GM19372 (cell line): Measurements from ENCODE around the gene APBB1IP.
"Not testable (repeated sequence)": the region's sequence is repeated elsewhere in the genome, so short reads cannot be mapped to it uniquely, and the experiment has no call there.

Experiments used
- ATAC-seq: cut with Tn5 transposase; IDR thresholded peaks from one replicate; pipeline ENCODE4 v1.9.1; 2021; ENCODE audit warnings: mild to moderate bottlenecking, low read depth, moderate library complexity; ENCODE audit not compliant: unreplicated experiment

Gene APBB1IP

DNA sequence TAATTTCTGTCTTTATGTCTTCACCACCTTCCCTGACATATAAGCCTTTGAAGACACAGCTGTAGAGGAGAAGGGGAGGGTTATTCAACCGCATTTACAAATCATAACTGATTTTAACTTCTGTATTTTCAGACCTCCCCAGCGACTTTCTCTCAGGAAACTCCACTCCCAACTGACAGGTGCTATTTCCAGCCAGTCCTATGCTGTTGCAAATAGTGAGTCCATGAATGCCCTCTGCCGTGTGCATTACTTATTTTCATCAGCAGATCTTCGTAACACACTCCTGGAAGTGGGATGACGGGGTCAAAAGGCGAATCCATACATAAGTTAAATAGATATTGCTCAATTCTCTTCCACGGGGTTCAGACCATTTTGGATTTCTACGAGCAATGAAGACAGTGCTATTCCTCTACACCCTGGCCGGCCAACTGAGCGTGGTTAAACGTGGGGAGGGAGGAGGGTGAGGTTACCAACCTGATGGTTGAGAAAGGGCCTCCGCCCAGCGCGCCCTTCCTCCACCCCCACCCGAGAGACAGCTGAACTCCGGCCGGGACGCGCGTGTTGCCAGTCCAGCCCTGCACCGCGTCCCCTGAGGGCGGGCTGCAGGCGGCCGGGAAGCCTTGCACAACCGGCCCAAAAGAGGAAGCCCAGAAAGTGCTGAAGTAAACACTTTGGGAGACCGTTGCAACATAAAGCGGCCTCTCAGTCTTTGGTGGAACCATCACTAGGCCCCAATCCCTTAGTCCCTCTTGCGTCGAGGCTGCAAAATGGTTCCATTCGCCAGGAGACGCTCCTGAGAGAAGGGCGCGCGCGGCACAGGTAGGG lies at the start of gene APBB1IP:
TSS of gene APBB1IP (plus strand) at position 705 of the 825 bp plus-strand sequence. CDS start 53,986 bp downstream, outside the sequence.
- peak; percentile 54 for ATAC-seq

- no peak for ATAC-seq
Observed at GRCh38 chr10:26389533-26389932, 48.6 kb upstream of the APBB1IP start.

DNA sequence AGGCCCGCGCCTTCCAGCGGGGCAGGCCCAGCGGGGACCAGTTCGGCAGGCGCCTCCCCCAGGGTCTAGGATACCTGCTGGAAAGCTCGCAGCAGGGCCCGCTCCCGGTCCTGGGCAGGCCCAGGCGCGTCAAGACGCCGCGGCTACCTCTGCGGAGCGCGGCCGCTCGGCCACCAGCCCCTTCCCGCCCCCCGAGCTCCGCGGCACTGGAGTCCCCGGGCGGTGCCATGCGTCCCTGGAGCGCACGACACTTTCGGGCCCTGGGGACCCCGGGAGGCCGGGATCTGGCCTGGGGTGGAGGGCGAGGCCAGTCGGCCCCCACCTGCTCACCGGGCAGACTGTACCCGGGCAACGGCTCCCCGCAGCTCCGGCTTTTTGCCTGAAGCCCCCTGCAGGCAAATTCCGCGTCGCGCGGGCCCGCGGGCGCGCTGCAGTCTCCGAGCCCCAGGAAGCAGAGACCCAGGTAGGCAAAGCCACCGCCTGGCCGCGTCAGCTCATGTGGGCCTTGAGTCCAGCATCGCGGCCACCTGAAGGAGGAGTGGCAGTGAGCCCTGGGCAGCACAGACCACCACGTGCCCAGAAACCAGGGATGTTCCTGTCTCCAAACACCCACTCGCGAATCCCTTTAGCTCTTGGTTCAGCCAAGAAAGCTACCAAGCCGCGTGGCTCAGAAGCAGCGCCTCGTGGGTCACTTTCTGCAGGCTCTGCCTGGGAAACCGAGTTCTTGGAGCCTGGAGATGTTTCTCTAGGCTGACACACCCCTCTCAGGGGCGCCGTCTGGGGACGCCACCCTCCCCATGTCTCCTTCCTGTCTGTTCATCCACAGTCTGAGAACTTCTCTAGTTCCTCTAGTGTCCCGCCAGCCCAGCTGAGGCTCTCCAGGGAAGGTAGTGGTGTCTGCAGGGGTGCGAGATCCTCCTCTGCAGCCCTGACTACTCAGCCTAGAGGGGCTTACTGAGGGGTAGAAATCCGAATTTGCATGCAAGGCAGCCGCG lies 46.1 kb upstream of the APBB1IP start:
- ATAC-seq = no peak

GRCh38 chr10:26398353-26398752 lies 39.8 kb upstream of the APBB1IP start:
- not testable (repeated sequence) for ATAC-seq

DNA sequence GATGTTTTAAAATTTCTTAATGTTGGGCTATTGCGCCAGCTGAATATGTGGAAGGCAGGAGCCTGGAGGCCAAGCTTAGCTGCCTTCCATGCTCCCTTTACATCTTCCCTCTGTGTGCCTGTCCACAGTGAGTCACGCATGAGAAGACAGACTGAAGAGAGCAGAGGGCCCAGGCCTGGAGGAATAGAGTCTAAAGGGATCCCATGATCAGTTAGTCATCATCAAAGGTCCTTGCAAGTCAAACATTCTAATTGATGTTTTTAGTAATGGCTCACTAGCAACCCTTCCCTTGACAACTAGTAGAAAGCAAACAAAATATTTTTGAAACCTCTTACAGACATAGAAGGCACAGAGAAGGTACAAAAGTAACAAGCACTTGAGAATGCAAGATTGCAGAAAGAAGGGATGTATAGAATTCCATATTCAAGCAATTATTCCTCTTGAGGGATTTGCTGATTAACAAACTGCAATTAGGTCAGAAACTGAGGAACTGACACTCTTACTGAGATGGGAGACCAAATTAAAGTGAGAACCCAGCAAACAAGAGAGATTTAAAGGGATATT lies 30.7 kb upstream of the APBB1IP start:
- ATAC-seq = no peak

- ATAC-seq = no peak
Observed at GRCh38 chr10:26408858-26409494, 29.2 kb upstream of the APBB1IP start.

DNA sequence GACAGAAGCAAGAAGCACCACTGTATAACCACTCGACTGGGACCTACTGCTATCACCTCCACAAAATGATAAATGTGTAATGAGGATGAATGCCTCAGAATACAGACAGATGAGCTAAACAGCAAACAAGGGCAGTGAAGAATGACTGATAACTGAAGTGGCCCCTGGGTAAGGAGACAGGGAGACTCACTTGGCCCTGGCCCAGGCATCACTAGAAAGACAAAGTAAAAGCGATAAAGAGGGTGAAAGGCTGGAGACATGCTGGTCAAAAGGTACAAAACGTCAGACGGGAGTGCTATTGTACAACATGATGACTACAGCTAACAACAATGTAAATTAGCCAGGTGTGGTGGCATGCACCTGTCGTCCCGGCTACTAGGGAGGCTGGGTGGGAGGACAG lies 27.8 kb upstream of the APBB1IP start:
- no peak for ATAC-seq

DNA sequence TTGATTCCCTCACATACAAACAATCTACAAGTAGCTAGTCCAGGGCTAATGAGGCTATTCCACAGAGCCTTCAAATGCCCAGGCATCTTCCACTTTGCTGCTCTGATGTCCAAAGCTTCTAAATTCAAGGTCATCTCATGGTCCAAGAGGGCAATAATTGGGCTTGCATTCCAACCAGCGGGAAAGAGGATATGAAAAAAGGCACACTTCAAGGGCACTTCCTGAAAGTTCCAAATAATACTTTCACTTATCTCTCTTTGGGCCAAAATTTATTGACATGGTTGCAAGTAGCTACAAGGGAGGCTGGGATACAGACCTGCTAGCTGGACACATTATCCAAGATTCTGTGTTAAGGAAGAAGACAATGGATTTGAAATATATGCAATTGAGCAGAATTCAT lies 25.2 kb upstream of the APBB1IP start:
- ATAC-seq = no peak

DNA sequence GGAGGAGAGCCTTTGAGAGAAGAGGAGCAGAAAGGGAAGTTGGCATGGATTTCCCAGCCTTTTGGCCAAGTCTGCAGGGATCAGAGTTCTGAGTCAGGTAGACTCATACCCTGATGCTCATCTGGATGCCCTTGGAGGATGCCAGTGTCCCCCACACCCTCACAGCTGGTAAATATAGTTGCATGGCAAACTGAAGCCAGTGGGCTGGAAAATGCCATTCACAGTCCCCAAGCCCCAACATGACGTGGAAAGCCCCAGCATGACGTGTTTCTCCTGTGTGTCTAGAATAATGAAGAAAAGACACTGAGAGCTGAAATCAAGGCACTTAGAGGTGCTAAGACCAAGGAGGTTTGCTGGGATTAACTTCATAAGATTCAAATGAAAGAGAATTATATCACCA lies 24.8 kb upstream of the APBB1IP start:
- ATAC-seq = no peak

DNA sequence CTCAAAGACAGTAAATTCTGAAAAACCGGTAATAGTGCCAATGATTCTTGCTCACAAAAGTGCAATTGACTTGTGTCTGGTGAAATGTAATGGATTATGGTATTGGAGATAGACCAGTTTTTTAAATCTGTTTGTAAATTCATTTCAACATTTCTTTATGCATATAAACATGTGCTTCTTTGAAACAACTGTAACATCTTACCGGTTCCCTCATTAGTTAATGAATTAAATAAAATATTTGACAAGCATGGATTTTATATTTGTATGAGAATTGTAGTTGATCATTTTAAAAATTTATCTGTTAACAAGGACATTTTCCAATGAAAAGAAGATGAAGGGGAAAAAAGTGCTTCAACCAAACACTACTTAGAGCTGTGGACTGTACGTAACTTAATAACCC lies 21.0 kb upstream of the APBB1IP start:
- no peak for ATAC-seq

- ATAC-seq = no peak
Observed at GRCh38 chr10:26422977-26423376, 15.2 kb upstream of the APBB1IP start.

GRCh38 chr10:26423722-26424121 lies 14.4 kb upstream of the APBB1IP start:
- ATAC-seq = no peak

DNA sequence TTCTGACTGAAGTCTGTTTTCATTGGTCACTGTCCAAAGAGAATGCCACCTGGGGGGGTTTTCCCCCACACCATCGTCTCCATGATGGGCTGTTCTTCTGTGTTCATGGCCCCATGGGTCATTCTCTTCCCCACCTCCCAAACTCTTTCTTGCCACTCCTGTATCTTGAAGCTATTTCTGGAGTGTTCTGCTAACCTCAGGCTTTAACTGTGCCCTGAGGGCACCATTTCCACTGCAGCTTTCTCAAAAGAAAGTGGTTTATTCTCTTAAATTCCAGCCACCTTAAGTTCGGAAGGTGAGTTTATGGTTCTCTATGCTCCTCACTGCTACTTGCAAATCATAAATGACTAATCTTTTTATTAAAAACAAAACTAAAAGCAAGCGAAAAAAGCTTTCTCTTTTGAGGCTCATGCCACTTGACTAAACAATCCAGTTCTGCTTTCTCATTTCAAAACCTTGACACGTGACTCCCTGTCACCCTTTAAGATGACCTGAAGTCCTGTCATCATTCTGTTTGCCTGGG lies 7.4 kb upstream of the APBB1IP start:
- peak; percentile 86 for ATAC-seq

DNA sequence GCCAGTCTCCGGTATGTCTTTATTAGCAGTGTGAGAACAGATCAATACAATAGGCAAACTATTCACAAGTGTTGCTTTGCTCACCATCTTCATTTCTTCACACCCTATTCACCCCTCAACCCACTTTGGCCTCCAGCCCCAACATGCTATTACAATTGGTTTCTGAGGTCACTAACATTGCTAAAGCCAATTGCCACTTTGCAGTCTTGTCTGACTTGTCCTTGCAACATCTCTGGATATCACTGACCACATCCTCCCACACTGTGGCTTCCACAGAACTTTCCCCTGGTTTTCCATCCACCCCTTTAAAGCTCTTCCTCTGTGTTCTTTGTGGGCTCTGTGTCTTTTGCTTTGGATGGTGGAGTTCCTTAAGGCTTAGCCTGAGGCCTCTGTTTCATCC lies 5.2 kb upstream of the APBB1IP start:
- no peak for ATAC-seq

- no peak for ATAC-seq
Observed at GRCh38 chr10:26435852-26436251, 2.3 kb upstream of the APBB1IP start.

DNA sequence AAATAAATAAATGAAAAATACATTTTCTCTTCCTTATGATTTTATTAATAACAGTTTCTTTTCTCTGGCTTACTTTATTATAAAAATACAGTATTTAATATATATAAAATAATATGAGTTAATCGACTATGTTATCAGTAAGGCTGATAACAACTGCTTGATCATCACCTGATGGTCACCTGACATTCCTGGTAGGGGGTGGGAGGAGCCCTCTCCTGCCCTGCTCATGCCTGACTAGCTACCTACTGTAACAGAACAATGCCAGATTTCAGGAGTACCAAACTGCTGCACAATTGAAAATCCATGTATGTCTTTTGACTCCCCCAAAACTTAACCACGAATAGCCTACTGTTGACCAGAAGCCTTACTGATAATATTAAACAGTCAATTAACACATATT lies 1.3 kb upstream of the APBB1IP start:
- no peak for ATAC-seq

DNA sequence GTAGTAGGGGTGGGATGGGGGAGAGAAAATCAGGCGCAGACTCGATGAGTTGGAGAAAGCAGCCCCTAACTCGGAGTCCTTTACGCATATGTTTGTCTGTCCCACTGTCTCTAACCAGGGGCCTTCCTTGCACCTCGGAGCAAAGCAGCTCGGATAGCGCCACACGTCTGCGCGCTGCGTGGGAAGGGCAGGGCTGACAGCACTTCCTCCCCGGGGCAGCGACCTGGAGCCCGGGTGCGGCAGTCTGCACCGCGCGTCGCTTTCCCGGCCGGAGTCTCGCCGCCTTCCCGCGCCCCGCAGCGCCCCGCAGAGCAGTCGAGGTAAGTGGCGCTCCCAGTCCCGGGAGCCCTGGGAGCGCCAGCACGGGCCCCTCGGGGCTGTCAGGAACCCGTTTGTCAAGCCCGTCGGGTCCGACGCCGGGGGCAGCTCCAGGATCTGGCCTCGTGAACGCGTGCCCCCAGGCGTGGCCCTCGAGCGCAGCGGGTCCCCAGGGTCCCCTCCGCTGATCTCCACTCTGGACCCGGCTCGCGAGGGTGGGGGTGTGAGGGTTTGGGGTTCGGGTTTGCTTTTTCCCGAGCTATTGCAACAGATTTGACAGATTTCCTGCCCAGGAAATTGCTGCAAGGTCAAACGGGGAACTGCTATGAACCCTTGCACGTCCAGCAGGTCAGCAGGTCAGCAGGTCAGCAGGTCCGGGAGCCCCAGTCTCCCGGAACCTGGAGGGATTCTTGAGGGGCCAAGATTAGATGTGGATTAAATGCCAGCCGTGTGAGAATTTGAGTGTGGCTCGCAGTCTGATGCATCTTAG lies 597 bp downstream of the APBB1IP start:
- peak; percentile 46 for ATAC-seq

DNA sequence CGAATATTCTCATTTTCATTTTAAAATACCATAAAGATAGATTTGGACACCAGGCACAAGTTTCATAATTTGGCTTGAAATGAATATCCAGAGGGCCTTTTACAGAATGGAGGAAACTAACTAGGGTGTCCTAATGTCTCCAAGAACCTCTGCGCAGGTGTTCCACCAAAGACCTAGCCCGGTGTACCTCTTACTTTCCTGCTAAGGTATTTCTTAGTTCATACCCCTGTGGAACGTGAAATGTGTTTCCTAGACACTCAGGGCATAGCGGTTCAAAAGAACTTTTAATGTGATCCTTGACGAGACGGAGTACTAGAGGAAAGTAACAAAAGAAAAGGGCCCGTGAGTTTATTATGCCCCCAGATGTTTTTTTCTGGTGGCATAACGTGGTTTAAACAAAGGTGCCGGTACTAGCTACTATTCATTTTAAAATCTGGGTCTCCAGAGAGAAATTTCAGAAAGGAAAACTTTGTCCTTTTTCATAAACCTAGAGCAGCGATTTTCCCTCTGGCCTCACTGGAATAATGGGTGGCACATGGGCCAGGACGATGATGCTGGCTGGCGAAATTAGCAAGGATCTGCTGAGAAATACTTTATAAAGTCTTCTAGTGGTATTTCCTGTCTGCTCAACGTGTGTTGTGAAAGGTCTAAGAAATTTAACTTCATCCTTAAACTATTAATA lies 1.4 kb downstream of the APBB1IP start:
- ATAC-seq = no peak

DNA sequence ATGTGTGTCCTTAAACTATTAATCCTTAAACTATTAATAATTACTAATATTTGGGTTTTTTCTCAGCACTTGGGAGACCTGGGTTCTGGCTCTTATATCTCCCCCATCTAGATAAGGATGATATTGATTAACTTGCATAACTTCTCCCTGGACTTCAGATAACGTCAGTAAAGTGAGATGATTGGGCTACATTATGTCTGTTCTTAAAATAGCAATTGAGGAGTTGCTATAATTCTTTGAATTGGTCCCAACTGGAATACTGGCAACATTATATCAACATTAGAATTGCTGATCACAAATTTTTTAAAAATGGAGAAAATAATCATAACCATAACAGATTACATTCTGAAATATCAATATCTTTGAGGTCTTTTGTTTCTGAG lies 1.9 kb downstream of the APBB1IP start:
- ATAC-seq = no peak
